ENCODE measurements around the gene CES3. TPM values are rescaled to one million over a fixed set of nuclear protein-coding genes. Genes with fewer than 3 reads are reported as not detected.

The CES3 gene
- total RNA-seq, 4 donors from 2014 or later = 28.9 to 227 (median 161) TPM

DNA sequence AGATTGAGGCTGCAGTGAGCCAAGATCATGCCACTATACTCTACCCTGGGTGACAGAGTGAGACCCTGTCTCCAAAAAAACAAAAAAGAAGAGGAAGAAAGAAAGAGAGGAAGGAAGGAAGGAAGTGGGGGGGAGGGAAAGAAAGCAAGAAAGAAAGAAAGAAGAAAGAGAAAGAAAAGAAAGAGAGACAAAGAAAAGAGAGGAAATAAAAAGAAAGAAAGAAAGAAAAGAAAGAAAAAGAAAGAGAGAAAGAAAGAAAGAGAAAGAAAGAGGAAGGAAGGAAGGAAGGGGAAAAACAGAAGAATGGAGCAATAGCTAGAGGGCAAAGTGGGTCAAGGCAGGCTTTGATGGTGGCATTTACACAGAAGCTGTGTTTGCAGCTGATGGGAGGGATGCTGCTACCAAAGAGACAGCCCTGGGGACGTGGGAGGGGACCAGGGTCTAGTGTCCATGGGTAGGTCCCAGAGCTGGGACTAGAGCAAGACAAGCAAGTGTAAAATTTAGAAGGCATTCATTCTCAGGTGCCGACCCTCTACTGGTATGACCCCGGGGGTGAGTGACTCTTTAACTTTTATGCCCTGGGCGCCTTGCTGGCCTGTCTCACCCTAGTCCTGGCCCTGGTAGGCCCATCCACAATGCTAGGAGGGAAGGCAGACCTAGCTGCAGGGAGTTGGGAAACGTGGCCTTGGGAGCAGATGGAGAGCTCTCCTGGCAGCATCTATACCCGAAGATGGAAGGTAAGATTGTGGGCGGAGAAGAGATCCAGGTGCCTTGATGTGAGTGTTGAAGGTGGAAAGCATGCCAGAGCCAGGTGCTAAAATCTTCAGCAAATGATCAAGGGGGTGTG is 2.0 kb upstream of the CES3 start:
- no peak overlapping the region for H3K27ac ChIP-seq
- no peaks in the 10 kb centered on the region for H3K27me3 ChIP-seq
- H3K4me1 ChIP-seq = peaks cover 0 to 39% (median 3%) of the 10 kb centered on the region in 4 donors
- H3K36me3 ChIP-seq = no peaks in the 10 kb centered on the region
- peak in 1 of 3 donors; percentile 25 for DNase-seq
- no peaks in the 10 kb centered on the region for H3K9me3 ChIP-seq
- H3K4me3 ChIP-seq = no peak overlapping the region
- TF ChIP-seq, protein P1, sequence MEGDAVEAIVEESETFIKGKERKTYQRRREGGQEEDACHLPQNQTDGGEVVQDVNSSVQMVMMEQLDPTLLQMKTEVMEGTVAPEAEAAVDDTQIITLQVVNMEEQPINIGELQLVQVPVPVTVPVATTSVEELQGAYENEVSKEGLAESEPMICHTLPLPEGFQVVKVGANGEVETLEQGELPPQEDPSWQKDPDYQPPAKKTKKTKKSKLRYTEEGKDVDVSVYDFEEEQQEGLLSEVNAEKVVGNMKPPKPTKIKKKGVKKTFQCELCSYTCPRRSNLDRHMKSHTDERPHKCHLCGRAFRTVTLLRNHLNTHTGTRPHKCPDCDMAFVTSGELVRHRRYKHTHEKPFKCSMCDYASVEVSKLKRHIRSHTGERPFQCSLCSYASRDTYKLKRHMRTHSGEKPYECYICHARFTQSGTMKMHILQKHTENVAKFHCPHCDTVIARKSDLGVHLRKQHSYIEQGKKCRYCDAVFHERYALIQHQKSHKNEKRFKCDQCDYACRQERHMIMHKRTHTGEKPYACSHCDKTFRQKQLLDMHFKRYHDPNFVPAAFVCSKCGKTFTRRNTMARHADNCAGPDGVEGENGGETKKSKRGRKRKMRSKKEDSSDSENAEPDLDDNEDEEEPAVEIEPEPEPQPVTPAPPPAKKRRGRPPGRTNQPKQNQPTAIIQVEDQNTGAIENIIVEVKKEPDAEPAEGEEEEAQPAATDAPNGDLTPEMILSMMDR (IDR thresholded peaks at IDR 0.05) = no peak
- TF ChIP-seq POLR2A (IDR thresholded peaks at IDR 0.05) = no peak

DNA sequence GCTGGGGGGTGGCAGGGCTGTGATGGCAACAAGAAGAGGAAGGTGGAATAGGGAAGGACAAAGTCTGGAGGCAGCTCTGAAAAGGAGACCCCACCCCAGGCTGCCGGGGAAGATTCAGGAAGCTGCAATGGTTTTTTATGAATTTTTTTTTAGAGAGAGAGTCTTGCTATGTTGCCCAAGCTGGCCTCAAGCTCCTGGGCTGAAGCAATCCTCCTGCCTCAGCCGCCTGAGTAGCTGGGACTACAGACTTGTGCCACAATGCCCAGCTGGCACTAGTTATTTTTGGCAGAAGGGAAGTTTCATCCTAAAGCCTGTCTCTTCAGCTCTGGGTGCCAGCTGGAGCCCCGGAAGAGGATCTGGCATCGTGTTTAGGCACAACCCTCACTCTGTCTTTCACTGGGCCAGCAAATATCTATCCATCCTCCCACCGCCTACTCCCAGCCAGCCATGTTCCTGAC is 1.3 kb upstream of the CES3 start:
- Histone ChIP-seq H3K27me3 (no peaks in the 10 kb centered on the region), H3K9me3 (no peaks in the 10 kb centered on the region), H3K4me3 (no peak overlapping the region), H3K36me3 (peaks cover 0 to 5% (median 0%) of the 10 kb centered on the region in 3 donors), H3K27ac (no peak overlapping the region), H3K4me1 (peaks cover 0 to 39% (median 2%) of the 10 kb centered on the region in 4 donors)
- no peak for DNase-seq
- no peak for TF ChIP-seq POLR2A (IDR thresholded peaks at IDR 0.05)
- TF ChIP-seq, protein P1 (IDR thresholded peaks at IDR 0.05) = no peak

DNA sequence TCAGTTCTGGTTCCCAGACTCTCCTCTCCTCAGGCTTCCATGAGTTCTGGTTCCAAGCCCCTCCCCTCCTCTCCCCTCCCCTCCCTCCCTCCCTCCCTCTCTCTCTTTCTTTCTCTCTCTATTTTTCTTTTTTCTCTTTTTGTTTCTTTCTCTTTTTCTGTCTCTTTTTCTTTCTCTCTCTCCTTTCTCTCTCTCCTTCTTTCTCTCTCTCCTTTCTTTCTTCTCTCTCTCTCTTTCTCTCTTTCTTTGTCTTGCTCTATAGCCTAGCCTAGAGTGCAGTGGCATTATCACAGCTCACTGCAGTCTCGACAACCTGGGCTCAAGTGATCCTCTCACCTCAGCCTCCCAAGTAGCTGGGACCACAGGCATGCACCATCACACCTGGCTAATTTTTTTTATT is 796 bp upstream of the CES3 start:
- no peaks in the 10 kb centered on the region for H3K27me3 ChIP-seq
- no peak overlapping the region for H3K4me3 ChIP-seq
- peaks cover 0 to 35% (median 1%) of the 10 kb centered on the region in 4 donors for H3K4me1 ChIP-seq
- H3K9me3 ChIP-seq = no peaks in the 10 kb centered on the region
- DNase-seq = no peak
- H3K36me3 ChIP-seq = peaks cover 0 to 9% (median 0%) of the 10 kb centered on the region in 3 donors
- H3K27ac ChIP-seq = no peak overlapping the region
- TF ChIP-seq, protein P1 (IDR thresholded peaks at IDR 0.05) = no peak
- TF ChIP-seq POLR2A (IDR thresholded peaks at IDR 0.05) = no peak

DNA sequence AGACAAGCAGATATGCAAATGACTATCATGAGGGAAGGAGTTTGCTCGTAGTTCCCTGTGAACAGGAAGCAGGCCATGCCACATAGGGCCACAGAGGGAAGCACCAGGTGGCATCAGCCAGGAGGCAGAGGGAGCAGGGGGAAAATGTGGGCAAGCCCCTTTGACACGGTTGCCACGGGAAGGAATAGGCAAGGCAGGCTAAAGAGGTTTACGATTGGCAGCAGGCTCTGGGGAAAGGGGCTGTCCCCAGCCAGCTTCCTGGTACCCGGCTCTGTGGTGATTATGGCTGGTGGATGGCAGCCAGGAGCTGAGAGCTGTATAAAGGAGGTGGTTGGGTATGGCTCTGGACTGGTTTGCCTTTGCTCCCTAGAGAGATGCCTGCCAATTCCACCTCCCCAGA is 848 bp downstream of the CES3 start:
- Histone ChIP-seq H3K27ac (peak overlapping the region in 3 of 4 donors; percentile 23 to 87 (median 26)), H3K9me3 (no peaks in the 10 kb centered on the region)
- TF ChIP-seq, protein P1 (IDR thresholded peaks at IDR 0.05) = no peak
- TF ChIP-seq POLR2A (IDR thresholded peaks at IDR 0.05) = no peak

DNA sequence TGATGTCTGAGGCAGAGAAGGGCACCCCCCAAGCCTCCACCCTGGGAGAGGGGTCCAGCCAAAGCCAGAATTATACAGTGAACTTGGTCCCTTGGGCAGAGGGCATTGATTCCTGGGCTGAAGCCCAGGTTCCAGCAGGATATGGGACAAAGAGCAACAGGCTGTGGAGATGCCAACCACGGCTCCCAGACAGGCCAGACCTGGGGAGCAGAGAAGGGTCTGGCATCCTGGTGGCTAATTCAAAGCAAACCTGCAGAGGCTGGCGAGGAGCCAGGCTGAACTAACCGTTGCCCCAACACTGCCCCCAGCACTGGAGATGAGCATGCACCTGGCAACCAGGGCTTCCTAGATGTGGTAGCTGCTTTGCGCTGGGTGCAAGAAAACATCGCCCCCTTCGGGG is 3.0 kb downstream of the CES3 start:
- Histone ChIP-seq H3K27me3 (no peaks in the 10 kb centered on the region), H3K9me3 (no peaks in the 10 kb centered on the region), H3K4me1 (peaks cover 0 to 19% (median 1%) of the 10 kb centered on the region in 4 donors), H3K36me3 (peaks cover 0 to 14% (median 0%) of the 10 kb centered on the region in 3 donors), H3K4me3 (no peak overlapping the region), H3K27ac (no peak overlapping the region)
- no peak for DNase-seq
- TF ChIP-seq POLR2A (IDR thresholded peaks at IDR 0.05) = no peak
- TF ChIP-seq, protein P1 (IDR thresholded peaks at IDR 0.05) = no peak

More for the DNA sequence above, 848 bp downstream of the CES3 start:
- peaks cover 0 to 9% (median 0%) of the 10 kb centered on the region in 3 donors for H3K36me3 ChIP-seq
- H3K27me3 ChIP-seq = no peaks in the 10 kb centered on the region
- H3K4me1 ChIP-seq = peaks cover 0 to 22% (median 1%) of the 10 kb centered on the region in 4 donors
- DNase-seq = peak in 2 of 3 donors; percentile 82 to 83
- peak overlapping the region in 2 of 4 donors; percentile 39 to 60 for H3K4me3 ChIP-seq
